ENCODE measurements around the gene TMEM41B.
"Not testable (repeated sequence)": the region's sequence is repeated elsewhere in the genome, so short reads cannot be mapped to it uniquely, and the experiment has no call there.

- not testable (repeated sequence) for TF ChIP-seq CTCF (conservative IDR thresholded peaks at IDR 0.05 in 1 of 2, IDR thresholded peaks at IDR 0.05 in 1 of 2; ENCODE audit: extremely low read depth in 1 of 2, insufficient read depth in 1 of 2, low read depth in 1 of 2, low read length in 2 of 2); EZH2 (IDR thresholded peaks at IDR 0.05; ENCODE audit: borderline replicate concordance, low read length)
Observed at GRCh38 chr11:9258279-9258678, 56.1 kb downstream of the TMEM41B start.
